ENCODE data around the gene CADM2.
"Not testable (repeated sequence)": the region's sequence is repeated elsewhere in the genome, so short reads cannot be mapped to it uniquely, and the experiment has no call there.

The CADM2 gene

GRCh38 chr3:84958495-84959469, at the start of gene CADM2:
Gene CADM2 (plus strand): TSS chr3:84958989.
- peak; percentile 60 to 96 (median 90) for DNase-seq

- DNase-seq: not testable (repeated sequence)
These were observed 40.2 kb upstream of the CADM2 start for GRCh38 chr3:84918592-84918991.

- no peak for DNase-seq
These were observed 36.1 kb upstream of the CADM2 start for GRCh38 chr3:84922682-84923081.

GRCh38 chr3:84925571-84925970, 33.2 kb upstream of the CADM2 start:
- DNase-seq: no peak

- no peak for DNase-seq
These were observed 15.4 kb upstream of the CADM2 start for GRCh38 chr3:84943379-84943778.

GRCh38 chr3:84946240-84946639, 12.5 kb upstream of the CADM2 start:
- DNase-seq: no peak

- peak in 6 of 14 donors; percentile 11 to 72 (median 53) for DNase-seq
These were observed 882 bp downstream of the CADM2 start for GRCh38 chr3:84959470-84960271.

- DNase-seq: peak in 5 of 14 donors; percentile 12 to 62 (median 26)
These were observed 1.8 kb downstream of the CADM2 start for GRCh38 chr3:84960581-84960980.

GRCh38 chr3:84961011-84961410, 2.2 kb downstream of the CADM2 start:
- DNase-seq: peak in 1 of 14 donors; percentile 74

GRCh38 chr3:84961521-84962255, 2.9 kb downstream of the CADM2 start:
- peak in 9 of 14 donors; percentile 16 to 80 (median 48) for DNase-seq

GRCh38 chr3:84962415-84962814, 3.6 kb downstream of the CADM2 start:
- peak in 1 of 14 donors; percentile 60 for DNase-seq

- DNase-seq: peak in 2 of 14 donors; percentile 29 to 64
These were observed 4.3 kb downstream of the CADM2 start for GRCh38 chr3:84963137-84963536.

GRCh38 chr3:84965141-84965540, 6.4 kb downstream of the CADM2 start:
- peak in 4 of 14 donors; percentile 15 to 91 (median 16) for DNase-seq

GRCh38 chr3:84967767-84968581, 9.2 kb downstream of the CADM2 start:
- peak in 2 of 14 donors; percentile 25 to 77 for DNase-seq

- peak in 1 of 14 donors; percentile 73 for DNase-seq
These were observed 10.0 kb downstream of the CADM2 start for GRCh38 chr3:84968701-84969235.

- no peak for DNase-seq
These were observed 15.6 kb downstream of the CADM2 start for GRCh38 chr3:84974347-84974746.

GRCh38 chr3:84977021-84977420, 18.2 kb downstream of the CADM2 start:
- DNase-seq: no peak

GRCh38 chr3:84978843-84979242, 20.1 kb downstream of the CADM2 start:
- DNase-seq: no peak

GRCh38 chr3:84980011-84980410, 21.2 kb downstream of the CADM2 start:
- DNase-seq: peak in 9 of 14 donors; percentile 18 to 49 (median 28)

GRCh38 chr3:84980456-84980855, 21.7 kb downstream of the CADM2 start:
- no peak for DNase-seq

GRCh38 chr3:84983490-84983889, 24.7 kb downstream of the CADM2 start:
- DNase-seq: no peak

Data from C1 segment of cervical spinal cord (tissue), 14 donors.